Cerebellar cortex (tissue), 1 donor: Measurements from ENCODE around the gene MAP10.

ENCODE experiments used
- DNase-seq: peaks from one replicate; pipeline ENCODE4 v3.0.0-alpha.2; 2015; ENCODE audit warnings: low spot score

MAP10 gene

GRCh38 chr1:232795497-232796053 lies 9.6 kb upstream of the MAP10 start:
- no peak for DNase-seq

GRCh38 chr1:232797856-232798510 lies 7.2 kb upstream of the MAP10 start:
- no peak for DNase-seq

GRCh38 chr1:232798920-232799319 lies 6.3 kb upstream of the MAP10 start:
- no peak for DNase-seq

DNA sequence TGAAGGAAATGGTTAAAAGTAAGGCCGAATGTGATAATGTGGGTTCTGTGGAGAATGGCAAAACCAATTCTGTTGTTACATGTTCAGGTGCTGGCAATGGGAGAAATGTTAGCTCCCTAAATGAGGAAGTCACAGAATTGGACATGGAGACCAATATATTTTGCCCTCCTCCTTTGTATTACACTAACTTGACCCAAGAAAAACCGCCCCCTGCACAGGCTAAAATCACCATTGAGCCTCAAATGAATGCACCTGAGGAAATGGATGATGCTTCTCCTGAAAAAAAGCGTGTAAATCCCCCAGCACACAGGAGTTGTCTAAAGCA lies 932 bp downstream of the MAP10 start:
- peak; percentile 26 for DNase-seq

DNA sequence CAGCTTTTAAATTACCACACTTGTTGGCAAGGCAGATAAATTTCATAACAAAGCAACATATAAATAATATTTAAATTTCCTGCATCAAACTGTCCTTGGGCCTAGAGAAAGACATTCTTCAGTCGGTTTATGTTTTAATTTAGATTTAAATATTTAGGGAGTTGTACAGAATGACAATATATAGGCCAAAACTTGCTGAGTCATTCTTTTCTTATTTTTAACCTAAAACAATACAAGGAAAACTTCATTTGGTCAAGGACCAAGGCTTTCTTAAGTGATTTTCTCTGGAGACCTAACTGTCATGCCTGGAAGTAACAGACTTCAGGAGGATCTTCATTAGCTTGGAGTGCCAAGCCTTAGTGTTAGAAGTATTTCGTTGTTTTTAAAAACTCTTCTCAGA lies 5.6 kb downstream of the MAP10 start:
- DNase-seq, result no peak

DNA sequence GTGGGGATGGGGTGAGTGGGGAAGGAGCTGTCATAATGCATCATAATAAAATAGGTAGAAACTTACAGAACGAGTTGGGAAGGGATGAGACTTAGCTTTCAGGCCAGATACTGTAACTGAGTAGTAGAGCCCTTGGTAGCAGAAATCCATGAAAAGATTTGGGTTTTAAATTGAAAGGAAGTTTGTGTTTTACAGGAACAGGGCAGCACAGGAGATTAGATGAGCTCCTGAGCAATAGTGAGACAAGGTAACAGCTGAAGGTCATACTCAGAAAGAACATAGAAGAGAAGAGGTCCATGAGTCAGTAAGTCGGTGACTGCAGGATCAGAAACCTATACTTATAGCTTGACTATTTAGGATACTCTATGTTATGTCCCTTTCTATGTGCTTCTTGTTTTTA lies 7.3 kb downstream of the MAP10 start:
- DNase-seq, result no peak

DNA sequence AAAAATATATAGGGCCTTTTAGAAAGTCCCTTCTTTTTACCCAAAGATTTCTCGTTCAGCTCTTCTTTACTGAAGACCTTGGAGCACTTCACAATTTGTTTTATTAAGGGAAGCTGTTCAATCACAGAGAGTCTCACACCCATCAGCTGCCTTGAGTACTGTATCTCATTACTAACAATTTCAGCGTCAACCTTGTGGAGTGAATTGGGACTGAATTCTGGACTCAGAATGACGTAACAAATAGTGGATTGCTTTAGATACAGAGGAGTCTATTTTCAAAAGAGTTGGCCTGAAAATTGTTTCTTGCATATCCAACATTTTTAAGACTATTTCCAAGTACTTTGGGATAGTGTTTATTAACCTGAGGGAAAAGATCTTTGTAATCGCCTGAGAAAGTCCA lies 7.9 kb downstream of the MAP10 start:
- DNase-seq, result no peak

DNA sequence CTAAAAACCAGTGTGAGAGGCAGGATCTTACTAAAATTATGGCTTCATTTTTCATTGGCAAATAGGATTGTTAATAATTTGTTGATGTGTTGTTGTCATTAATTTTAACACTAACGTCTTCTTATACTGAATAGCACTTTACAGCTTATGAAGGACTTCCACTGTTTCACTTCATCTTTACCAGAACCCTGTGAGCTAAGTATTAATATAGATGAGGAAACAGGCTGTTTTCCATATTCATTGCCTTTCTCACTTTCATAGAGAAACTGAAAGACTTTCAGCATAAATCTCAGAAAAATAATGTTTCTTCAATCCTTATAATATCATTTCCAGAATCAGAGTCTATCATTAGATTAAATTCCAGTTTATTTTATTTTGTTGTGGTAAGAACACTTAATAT lies 8.5 kb downstream of the MAP10 start:
- DNase-seq, result no peak

- no peak for DNase-seq
Observed at GRCh38 chr1:232816324-232816723, 11.1 kb downstream of the MAP10 start.

DNA sequence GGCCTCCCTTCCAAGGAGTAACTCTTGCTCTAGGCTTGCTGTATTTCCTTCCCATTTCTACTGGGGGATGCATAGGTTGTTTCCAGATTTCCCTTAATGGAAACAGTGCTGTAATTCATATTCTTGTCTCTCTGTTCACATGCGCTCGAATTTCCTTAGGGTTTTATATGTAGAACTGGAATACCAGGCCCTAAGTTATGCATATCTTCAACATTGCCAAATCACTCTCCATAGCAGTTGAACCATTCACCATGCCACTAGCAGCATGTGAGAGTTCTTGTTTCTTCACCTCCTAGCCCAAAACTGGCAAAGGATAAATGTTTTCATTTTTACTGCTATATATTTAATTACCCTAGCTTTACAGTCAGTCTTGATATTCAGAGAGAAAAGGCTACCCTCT lies 12.8 kb downstream of the MAP10 start:
- no peak for DNase-seq

DNA sequence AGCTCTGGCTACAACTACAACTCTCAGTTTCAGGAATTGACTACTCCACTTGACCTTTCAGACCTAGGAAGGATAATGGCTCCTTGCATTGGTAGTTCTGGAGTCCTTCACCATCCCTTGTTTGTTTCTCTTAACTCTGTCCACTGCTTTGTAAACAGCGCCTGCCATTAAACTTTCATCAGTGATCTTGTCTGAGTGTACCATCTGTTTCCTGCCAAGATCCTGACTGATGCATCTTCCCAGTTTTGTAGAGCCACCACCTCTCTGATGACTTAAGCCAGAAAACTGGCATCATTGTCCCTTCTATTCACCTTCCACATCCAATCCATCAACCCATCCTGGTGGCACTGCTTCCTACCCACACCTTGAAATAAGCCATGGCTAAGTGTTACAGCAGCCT lies 15.2 kb downstream of the MAP10 start:
- DNase-seq, result no peak

DNA sequence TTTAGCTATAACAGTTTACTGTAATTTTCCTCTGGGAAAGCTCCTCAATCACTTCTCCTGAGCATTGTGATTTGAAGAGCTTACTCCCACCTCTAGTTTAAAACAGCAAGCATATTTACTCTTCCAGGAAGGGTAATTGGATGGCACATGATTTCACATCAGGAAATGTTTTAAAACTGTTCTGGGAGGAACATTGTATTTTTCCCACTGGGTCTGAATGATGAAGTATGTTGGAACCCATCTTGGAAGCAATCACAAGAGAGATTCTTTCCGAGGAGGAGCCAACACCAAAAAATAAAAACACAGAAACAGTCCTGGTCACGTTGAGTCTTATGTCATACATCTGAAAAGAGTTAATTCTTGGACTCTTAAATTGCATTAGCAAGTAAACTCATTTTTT lies 17.3 kb downstream of the MAP10 start:
- DNase-seq, result no peak

DNA sequence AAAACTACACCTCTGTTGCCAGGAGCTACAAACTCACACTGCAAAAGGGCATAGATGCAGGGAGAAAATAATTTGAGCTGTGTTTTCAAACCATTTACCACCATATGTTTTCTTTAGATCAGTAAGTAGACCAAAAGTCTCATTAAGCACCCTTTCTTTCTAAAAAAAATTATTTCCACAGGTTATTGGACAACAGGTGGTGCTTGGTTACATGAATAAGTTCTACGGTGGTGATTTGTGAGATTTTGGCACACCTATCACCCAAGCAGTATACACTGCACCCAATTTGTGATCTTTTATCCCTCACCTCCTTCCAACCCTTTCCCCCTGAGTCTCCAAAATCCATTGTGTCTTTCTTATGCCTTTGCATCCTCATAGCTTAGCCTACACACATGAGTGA lies 21.1 kb downstream of the MAP10 start:
- no peak for DNase-seq

DNA sequence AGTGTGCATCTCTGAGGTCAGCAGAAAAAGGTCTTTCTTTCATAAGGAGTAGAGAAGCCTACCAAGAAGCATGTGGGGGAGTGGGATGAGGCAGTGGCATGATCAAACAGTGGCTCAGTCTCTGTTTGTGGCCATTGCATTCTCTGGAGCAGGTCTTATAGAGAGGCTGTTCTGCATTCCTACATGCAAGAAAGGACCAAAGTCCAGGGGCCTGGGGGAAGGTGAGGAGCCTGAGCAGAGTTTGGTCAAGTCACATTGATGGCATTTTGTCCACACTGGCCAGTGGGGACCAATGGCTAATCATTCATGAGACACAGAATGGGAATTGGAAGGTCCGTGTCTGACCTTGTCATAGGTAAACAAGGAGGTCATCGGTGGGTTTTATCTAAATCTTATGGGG lies 25.4 kb downstream of the MAP10 start:
- DNase-seq, result no peak

DNA sequence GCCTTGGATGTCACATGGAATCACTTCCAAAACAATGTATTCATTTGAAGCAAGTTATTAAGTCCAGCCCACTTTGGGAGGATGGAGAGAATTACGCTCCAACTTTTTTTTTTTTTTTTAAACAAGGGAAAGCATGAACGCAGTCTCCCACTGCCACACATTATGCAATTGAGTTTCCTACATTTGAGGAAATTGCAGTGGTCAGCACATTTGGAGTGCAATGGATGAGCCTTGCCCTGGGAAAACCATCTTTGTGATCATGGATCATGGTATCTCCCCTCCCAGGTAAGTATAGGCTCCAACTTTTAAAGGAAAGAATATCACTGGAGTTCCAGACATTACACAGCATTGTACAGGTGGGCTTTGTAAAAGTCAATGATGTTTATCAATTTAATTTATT lies 26.7 kb downstream of the MAP10 start:
- no peak for DNase-seq

- DNase-seq, result no peak
Observed at GRCh38 chr1:232834066-232834465, 28.9 kb downstream of the MAP10 start.

DNA sequence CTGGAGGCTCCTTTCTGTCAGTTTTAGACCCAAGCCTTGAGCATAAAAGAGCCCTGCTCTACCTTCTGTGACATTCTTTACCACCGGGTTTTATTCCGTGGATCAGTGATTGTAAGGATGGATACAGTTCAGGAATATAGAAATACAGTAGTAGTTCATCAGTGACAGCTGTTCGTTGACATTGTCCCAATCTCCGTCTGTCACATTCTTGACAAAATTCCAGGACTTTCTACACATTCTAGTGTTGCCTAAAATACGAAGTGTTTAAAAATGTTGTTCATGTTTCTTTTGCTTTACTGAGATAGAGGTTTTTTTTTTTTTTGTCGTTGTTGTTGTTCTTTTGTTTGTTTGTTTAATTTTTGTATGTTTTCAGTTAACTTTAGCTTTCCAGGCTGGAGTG lies 29.9 kb downstream of the MAP10 start:
- DNase-seq, result no peak

- no peak for DNase-seq
Observed at GRCh38 chr1:232837087-232837486, 31.9 kb downstream of the MAP10 start.

DNA sequence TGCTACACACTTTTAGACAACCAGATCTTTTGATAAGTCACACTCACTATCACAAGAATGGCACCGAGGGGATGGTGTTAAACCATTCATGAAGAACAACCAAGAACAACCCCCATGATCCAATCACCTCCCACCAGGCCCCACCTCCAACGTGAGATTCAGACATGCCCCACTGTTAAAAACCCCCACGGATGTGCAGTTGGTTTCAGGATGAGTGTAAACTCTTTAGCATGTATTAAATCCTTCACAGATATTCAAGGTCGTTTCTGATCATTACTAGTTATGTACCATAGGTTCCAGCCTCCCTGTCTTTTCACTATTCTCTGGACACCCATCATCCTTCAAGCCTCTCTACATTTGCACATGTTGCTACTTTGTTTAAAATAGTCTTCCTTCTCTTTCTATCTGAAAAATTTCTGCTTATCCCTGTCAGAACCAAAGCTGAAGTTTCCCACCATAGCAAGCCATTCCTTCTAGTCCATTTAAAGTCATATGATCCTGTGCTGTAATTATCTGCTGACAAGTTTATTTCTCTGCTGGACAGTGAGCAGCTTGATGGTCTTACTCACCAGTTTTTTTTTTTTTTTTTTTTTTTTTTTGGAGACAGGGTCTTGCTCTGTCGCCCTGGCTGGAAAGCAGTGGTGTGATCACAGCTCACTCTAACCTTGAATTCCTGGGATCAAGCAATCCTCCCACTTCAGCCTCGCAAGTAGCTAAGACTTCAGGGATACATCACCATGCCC lies 36.8 kb downstream of the MAP10 start:
- no peak for DNase-seq

DNA sequence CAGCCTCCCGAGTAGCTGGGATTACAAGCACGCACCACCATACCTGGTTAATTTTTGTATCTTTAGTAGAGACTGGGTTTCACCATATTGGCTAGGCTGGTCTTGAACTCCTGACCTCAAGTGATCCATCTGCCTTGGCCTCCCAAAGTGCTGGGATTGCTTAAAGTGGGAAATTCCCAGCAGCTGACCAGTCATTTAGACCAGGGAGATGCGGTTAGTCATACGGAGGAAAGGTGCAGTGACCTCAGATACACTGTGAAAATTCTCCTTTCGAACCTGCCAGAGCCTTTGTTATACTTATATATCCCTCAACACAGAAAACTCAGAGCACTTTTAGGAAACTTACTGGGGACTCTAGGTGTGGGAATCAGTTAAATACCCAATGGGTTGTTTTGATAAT lies 39.6 kb downstream of the MAP10 start:
- no peak for DNase-seq

DNA sequence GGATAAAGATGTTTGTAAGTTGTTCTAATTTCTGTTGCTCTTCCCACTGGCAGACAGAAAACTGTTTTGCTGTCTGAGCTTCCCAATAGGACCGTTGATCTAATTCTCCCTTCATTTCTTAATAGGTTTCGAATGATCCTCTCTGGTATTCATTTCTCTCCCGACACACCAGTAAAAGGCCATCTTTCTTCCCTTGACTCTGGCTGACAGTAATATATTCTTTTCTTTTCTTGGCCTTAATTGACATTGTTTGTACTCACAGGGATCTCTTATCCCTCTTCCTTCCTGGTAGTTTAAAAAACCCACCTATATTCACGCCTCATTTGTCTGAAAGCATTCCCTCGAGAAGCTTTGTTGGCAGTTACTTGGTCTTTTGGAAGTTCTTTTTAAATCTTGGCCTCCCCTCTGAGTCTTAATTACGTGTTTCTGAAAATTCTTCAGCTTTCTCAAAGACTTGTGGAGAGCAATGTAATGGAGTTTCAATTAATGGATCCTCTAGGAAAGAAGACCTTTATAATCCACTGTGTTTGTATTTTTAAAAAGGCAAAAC lies 40.3 kb downstream of the MAP10 start:
- no peak for DNase-seq

DNA sequence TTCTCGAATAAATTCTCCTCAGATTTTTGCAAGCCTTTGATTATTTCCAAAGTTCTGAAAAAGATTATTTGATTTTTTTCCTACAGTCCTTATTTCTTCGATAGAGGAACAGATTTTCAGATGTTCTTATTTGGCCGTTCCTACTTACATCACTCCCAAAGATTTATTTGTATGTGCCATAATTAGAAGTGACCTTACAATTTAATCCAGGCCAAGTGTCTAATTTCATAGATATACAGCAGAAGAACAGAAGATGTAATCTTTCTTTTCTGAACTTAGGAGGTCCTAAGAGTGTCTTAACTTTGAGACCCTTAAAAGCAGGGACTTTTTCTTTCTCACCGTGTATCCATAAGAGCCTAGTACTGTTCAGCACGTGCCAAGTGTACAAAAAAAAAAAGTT lies 46.3 kb downstream of the MAP10 start:
- no peak for DNase-seq

DNA sequence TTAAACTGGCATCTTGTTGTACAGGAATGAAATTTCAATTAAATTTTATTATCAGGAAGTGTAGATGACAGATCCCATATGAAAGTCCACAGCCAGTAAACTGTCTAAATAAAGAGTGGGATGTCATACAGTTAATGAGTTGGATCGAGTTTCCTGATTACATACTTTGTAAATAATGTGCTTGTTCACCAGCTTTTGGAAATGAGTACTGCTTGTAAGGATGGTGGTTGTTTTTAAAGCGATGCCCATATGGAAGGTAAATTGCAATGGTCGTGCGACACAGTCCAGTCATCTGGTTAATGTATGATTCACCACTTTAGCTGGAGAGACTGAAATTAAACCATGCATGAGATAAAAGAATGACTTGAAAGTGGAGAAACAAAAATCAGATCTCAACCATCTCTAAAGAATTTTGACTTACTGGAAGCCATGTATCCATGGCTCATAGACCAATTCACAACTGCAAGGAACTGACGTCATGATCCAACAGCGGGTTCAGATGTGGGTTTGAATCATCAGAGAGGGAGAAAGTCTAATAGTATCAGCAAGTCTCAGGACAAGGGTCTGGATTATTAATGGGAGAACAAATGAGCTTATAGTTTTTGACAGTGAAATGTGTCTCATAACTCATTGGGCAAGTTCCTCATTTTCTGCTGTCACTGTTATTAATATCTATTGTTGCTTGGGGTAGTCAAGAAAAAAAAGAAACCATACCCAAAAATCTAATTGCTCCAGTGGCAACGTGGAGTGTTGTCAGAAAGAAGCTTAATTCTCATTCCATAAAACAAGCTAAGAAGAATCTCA lies 49.0 kb downstream of the MAP10 start:
- no peak for DNase-seq
